DMS114 treated with DMSO at 0.1 percent for 48 hours (cell line): Measurements from ENCODE around the gene OAF.
"Not testable (repeated sequence)": the region's sequence is repeated elsewhere in the genome, so short reads cannot be mapped to it uniquely, and the experiment has no call there.

Experiments used
- DNase-seq: peaks from one replicate; lab custom pipeline; 2025; ENCODE audit not compliant: unreplicated experiment; lab: John Stamatoyannopoulos, UW

OAF gene

DNA sequence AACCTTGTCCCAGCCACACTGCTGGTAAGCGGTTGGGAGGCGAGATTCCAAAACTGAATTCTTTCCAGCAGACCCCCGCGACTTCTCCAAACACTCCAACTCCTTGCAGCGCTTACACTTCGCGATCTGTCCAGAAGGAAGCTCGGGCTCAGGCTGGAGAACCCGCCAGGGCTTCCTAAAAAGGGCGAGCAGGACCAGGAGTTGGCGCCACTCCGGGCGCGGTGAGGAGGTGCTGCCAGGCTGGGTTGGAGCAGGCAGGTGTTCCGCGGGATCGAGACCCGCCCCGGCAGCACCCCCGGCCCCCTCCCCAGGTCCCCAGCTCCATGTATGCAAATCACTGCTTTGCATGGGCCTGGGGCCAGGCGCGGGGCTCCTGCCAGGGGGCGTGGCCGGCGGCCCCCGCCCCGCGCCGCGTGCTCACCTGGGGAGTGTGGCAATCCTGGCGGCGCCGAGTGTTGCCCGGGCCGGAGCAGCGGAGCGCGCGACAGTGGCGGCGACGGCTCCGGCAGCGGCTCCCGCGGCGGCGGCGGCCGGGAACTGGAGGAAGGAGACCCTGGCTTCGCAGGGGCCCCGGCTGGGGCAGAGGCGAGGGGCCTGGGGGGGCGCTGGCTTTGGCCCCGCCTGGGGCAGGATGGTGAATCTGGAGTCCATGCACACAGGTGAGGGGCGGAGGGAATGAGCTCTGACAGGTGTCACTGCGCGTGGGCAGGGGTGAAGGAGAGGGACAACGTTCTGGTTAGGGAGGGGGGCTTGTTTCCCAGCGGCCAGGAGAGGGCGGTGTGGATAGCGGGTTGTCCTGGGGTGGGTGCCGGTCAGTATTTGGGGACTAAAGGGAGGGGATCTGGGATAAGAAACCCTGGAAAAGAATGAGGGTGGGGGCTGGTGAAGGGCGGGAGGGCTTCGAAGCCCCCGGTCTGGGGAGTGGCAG lies 29.1 kb downstream of the OAF start, which contains the start of gene POU2F3:
Gene POU2F3 (plus strand): TSS at position 428 of the 928 bp plus-strand sequence. CDS start 204 bp downstream, at position 632.
- DNase-seq: no peak

DNA sequence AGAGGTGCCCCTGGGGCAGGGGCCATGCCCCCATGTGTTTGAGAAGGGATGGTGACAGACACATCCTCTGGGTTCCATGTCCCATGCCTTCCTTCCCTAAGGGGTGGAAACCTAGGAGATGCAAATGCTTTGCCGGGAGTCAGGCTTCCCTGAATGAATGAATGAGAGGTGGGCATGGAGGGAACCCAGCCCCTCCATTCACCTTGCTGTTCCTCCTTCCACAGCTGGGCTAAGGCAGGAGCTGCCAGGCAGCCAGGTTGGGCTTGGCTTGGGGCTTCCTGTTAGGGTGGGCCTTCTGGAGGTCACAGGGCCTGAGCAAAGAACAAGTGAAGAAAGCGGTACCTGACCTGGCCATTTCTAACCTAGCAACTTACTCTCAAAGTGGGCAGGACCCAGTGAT lies 30.0 kb downstream of the OAF start:
- DNase-seq: no peak

DNA sequence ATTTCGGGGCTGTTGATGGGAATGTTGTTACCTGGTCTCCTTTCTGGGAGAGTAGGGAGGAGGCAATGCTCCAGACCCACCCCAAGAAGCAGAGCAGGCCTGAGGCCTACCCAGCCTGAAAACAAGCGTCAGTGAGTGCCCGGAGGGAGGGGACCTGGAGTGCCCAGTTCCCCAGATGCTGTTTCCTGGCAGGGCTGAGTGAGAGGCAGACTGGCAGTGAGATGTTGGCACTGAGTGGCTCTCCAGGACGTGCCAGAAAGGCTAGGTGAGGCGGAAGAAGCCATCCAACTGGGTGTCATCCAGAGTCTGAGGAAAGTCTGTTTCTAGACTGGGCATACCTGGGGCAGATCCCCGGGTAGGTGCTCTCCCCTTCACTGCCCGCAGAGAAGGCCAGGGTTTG lies 30.4 kb downstream of the OAF start:
- no peak for DNase-seq

DNA sequence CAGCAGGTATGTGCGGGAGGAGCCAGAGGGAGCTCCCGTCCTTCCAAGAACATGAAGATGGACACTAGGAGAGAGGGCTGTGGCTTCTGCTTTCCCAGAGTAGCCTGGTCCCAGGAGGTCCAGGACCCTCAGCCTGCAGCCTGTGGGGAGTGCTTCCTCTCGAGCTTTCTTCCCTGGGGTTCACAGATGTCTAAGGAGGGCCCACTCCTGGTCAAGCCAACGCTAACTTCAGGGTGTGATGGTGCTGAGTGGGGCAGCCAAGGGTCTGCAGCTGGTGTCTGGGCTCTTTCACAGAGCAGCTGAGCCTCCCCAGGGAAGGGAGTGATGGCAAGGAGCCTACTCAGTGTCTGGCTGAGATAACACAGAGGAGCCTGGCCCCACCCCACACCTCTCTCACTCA lies 32.4 kb downstream of the OAF start:
- no peak for DNase-seq

DNA sequence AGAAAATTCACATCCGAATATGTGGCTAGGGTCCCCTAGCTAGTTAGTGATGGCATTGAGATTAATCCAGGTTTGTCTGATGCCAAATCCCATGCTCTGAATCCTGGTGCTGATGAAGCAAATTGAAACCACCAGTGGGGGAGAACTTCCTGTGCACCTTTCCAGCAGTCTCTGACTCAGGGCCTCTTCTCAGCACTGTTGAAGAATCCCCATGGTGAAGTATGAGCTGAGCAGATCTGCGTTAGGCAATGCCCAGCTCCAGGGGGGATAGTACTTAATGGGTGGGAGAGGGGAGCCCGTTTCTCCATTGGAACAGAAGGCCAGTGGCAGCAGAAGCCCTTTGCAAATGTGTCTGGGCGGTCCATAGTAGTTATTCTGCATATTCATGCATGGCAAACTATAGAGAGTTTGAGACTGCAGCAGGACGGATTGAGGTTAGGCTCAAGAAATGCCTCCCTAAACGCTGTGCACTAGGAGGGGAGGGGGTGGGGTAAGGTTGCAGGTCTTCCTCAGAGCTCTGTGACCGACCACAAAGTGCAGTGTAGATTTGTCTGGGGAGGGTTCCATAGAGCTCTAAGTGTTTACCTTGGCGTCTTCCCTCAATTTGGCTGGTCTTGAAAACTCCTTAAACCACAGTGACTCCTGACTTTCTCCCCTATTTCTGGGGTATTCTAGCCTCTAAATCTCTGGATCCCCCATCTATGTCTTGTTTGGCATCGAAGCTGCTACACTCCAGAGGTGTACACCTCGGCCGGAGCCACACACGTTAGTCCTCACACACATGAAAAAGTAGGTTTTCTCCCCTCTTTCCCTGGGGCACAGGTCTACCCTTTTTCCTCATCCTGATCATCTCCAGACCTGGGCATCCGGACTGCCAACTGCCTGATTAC lies 33.9 kb downstream of the OAF start:
- no peak for DNase-seq

DNA sequence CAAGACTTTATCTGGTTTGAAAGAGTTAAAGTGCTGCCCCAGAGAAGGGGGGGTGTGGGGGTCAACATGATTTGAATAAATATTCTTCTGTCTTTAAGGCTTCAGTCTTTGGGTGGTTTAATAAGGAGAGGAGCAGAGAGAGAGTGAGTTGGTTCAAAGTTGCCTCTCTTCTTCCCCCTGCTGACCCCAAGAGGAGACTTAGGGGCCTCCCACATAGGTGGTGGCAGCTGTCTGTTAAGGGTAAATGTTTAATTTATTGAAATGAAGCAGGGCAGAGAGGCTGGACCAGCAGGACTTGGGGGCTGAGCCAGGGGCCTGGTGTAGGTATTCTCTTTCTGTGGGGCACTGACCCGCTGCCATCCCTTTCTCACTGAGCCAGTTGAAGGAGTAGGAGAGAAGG lies 34.6 kb downstream of the OAF start:
- no peak for DNase-seq

DNA sequence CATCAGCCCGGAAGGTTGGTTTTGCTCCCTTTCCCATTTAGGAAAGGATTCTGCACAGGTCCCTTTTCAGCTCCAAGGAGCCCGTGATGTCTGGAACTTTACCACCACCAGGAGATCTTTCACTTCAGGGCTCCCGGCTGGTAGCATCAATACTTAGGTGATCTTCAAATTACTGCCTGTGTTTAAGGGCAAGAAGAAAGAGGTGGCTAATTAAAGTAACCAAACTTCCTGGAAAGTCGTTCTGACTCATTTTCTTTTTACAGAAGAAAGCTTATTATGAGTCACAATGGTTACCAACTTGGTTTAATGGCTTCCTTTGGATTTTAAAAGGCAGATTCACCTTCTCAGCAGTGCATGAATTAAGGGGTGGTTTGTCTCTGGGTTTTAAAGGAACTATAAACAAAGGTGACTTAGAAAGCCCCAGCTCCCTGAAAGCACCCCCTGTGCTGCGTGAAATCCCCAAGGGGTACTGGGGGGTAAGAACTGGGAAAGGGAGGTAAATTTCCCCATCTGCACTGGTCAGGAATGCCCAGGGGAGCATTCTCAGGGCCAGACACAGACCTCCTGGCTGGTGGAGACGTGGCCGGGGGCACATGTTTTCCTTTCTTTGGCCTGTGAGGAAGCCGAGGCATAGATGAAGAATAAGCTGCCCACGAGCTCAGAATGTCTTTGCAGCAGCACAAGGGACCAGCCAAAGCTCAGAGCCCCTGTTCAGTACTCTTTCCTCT lies 37.9 kb downstream of the OAF start:
- DNase-seq: no peak

DNA sequence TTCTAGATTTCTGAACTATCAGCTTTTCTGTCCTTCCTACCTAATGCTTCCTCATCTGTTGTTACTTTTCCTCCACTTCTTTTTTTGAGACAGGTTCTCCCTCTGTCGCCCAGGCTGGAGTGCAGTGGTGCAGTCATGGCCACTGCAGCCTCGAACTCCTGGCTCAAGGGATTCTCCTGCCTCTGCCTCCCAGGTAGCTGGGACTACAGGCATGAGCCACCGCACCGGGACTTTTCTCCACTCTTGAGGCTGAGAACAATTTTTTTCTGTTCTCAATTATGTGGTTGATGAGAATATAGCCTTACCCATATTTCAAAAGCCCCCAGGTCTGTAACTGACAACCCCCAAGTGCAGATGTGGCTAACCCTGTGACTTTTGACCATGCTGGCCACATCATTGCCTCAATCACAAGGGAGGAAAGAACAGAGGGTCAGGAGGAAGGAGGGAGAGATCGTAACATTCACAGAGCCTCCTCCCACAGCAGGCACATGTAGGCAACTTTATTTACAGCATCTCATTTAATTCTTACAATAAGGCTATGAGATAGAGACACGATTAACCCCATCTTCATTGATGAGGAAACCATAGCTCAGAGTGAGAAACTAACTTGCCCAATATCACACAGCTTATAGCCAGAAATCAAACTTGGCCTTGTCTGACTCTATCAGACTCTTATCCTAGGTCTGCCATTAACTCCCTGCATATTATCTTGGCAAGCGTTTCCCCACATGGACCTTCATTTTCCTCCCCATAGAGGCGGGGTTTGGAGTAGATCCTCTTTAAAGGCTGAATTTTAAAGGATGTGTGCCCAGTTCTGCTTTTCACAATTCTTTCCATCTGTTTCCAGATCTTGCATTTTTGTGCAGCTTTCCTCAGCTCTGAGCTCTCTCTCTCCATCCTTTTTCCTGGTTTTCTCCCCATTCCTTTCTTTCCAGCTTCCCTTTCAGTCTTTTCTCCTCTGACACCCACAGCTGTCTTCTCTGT lies 38.7 kb downstream of the OAF start:
- no peak for DNase-seq

DNA sequence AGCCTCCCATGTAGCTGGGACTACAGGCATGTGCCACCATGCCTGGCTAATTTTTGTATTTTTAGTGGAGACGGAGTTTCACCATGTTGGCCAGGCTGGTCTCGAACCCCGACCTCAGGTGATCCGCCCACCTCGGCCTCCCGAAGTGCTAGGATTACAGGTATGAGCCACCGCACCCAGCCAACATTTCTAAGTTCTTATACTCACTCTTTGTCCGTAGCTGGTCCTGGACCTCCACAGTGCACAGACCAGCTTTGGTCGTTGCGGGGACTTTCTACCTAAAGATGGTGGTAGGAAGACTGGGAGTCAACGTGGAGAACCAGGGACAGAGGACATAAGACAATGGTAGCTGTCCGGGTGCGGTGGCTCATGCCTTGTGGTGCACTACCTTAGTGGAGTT lies 42.5 kb downstream of the OAF start:
- DNase-seq: not testable (repeated sequence)

DNA sequence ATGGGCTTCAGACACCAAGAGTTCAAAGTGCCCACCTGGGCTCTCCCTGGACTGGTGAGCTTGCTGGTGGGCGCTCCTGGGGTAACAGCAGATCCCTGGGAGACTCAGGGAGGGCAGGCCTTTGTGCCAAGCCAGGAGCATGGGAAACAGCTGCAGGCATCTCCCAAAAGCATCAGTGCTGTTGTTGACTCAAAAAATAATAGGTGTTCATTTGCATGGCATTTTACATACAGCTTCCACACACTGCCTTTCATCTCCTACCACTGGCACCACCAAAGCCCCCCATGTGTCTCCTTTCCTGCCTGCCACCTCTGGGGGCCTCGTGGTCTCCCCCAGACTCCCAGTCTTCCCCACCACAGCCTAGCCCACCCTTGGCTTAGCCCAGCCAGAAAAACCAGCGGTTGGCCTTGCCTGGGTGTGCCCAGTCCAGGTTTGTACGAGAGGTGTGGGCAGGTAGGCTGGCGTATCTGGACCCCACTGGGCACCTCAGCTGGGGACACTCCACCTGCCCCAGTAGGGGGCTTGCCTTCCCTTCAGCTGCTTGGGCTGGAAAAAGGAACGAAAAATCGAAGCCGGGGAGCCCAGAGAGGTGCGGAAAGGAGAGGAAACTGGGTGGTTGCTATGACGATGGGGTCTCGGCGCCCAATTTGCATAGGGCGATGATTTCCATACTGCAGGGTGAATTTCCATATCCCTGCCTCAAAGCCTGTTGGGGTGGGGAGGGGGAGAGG lies 44.1 kb downstream of the OAF start:
- no peak for DNase-seq

DNA sequence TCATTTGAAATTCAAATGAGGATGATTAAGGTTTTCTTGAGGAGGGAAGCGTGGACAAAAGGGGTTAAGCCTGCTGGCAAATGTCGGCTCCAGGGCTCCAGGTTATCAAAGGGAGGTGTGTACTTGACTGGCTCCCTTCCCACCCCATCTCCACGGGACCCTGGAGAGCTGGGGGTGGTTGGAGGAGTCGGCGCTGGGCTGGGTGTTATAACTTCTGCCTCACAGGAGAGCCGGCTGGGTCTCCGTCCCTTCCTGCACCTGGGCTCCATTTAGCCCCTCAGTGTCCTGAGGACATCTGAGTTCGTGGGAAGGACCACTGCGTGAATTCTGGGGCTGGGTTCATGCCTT lies 44.7 kb downstream of the OAF start:
- DNase-seq: no peak

DNA sequence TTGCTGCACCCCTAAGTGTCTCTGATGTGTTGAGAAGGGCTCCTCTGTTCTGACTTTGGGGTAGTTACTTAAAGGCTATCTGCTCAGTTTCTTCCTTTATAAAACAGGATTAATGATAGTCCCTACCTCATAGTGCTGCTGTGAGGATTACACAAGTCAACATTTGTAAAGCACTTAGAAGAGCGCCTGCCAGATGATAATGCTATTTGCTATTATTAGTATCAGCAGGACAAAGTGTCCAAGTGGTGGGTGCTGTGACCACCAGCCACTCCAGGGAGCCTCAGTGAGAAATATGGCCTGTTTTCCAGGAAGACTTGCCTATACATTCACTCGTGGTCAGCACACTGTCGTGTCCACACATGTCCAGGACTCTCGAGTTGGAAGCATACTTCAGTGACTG lies 45.3 kb downstream of the OAF start:
- DNase-seq: no peak

DNA sequence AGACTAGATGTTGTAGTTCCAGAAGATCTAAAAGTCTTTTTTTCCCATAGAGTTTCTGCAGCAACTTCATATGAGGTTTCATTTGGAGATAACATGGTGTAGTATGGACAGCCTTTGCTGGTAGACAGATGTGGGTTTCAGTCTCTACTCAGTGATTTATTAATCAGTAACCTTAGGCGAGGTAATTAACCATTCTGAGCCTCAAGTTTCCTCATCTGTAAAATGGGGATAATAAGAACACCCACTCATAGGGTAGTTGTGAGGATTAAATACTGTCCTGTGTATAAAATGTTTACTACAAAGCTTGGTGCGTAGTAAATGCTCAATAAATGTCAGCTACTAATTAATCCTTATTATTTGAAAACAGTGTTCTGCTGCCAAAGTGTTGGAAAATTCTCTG lies 45.9 kb downstream of the OAF start:
- DNase-seq: no peak

DNA sequence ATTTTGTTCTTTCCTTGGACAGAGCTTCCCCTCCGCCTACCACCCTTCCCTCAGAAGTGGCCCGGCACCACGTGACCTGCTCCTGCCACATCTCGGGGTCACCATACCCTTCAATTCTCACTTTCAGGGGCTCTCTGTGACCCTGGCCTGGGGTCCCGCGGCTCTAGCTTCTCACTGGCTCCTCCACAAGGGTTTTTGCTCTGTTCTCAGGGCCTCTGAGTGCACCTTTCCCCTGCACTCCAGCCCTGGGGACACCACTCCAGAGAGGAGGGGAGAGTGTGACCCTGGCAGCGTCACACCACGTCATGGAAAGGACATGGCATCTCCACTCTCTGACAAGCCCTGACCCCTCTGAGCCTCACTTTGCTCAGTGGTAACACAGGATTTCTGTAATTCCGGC lies 46.5 kb downstream of the OAF start:
- DNase-seq: no peak

DNA sequence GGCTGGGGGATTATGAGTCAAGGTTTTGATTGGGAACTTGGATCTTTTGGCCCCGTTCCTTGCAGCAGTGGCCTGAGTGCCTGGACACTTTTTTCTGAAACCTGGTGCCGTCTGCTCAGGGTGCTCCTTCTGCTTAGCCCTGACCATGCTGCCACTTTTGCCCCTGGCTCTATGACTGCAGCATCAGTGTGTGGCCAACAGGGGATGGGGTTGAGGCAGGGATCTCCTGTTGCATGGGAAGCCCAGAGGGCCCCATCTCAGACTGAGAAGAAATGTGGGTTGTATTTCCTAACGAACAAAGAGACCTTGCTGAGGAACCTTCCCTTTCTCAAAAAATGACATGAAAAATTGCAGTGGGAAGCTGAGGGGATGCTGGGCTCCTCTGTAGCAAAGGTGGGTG lies 47.8 kb downstream of the OAF start:
- DNase-seq: no peak

DNA sequence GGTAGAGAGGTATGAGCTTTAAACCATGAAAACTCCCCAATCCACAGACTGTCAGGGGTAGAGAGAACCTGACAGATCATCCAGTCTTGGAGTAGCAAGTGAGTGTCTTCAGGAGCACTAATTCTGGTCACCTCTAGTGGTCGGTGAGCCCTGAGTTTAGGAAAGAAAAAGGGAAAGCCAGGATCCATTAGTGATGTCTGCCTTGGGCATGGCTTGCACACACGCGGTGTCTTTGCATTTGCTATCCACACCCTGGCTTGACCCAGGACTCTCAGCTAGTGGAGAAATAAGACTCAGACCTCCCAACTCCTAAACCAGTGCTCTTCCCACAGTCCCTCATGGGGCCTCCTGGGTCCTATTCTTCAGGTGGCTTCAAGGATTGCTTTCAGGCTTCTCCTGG lies 48.4 kb downstream of the OAF start:
- no peak for DNase-seq

DNA sequence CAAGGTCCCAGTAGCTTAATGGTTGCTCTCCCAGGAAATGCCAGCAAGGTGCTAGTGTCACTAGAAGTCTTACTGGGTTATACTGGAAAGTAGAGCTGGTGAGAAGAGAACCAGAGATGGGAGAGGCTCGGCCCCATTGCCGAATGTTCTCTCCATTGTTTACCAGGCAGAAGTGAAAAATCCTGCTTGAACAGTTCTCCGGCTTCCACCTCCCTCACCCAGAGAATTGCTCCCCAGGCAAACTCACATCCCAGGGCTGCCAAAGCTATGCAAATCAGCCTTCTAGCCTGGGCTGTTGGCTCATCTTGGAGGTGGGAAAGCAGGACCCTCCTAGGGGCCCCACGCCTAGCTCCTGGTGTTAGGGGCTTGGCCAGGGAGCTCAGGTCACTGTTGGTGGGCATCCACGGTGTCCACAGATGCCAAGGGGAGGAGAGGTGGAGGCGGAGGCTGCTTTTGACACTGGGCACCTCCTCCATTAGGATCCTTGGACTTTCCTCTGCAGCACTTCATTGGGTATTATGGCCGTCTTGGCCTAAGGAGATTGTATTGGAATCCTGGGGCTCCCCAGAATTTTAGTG lies 49.2 kb downstream of the OAF start:
- DNase-seq: no peak

DNA sequence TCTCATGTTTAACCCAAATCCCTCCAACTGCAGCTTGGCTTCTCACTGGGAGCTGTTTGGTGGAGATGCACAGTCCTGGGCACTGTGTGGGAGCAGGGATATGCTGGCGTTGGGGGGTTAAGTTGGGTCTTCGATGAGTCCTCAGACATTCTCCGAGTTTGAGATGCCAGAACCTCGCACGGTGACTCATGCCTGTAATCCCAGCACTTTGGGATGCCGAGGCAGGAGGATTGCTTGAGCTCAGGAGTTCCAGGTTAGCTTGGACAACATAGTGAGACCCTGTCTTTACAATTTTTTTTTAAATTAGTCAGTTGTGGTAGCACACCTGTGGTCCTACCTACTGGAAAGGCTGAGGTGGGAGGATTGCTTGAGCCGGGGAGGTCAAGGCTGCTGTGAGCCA lies 49.8 kb downstream of the OAF start:
- DNase-seq: no peak

DNA sequence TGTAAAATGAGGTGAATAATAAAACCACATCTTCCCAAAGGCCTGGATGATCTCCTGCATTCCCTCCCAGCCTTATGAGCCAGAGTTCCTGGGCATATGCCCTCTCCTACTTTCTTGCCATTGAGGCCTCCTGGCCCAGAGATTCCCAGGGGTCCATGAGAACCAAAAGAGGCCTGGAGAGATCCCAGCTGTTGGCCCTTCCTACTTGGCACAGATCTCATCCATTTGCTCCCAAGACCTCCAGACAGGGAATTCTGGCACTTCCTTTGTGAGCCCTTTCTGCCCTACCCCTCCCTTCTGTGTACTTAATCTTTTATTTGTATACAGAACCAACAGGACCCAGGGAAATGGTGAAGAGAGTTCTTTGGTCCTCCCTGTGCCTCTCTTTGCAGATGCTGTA lies 50.5 kb downstream of the OAF start:
- no peak for DNase-seq
